Measurements from ENCODE around the gene CYB561. TPM values are rescaled to one million over a fixed set of nuclear protein-coding genes. Genes with fewer than 3 reads are reported as not detected.

Gene CYB561
- total and polyA plus RNA-seq, 2 donors (not counting 1 experiment from before 2014, with no cell fraction given), result 3.5 to 4.9 TPM

GRCh38 chr17:63438092-63439051 is 7.7 kb downstream of the CYB561 start:
- Histone ChIP-seq H3K36me3 (replicated peaks in 1 of 2; ENCODE audit: control extremely low read depth in 1 of 2, control insufficient read depth in 1 of 2, extremely low read depth in 1 of 2, insufficient read depth in 2 of 2, low read length in 1 of 2) (no peaks in the 10 kb centered on the region), H3K9ac (ENCODE audit: low read length) (no peak overlapping the region), H4K20me1 (ENCODE audit: control insufficient read depth, insufficient read depth, low read length, poor library complexity, severe bottlenecking) (no peaks in the 10 kb centered on the region), H3K4me1 (ENCODE audit: control insufficient read depth in 2 of 2, insufficient read depth in 2 of 2, low read length in 2 of 2) (peaks cover 15 to 30% of the 10 kb centered on the region in 2 donors), H3K9me3 (ENCODE audit: control extremely low read depth in 1 of 3, control insufficient read depth in 2 of 3, insufficient read depth in 1 of 3, low read length in 2 of 3) (peaks cover 0 to 4% (median 0%) of the 10 kb centered on the region in 3 donors), H3K27ac (ENCODE audit: low read length in 2 of 2) (no peak overlapping the region), H3K79me2 (ENCODE audit: control insufficient read depth, insufficient read depth, low read length) (no peaks in the 10 kb centered on the region), H3K4me3 (ENCODE audit: control extremely low read depth in 1 of 5, extremely low read depth in 1 of 5, insufficient read depth in 1 of 5, low read depth in 2 of 5, low read length in 4 of 5) (no peak overlapping the region), H3K4me2 (replicated peaks; ENCODE audit: low read depth, low read length, poor library complexity, severe bottlenecking) (no peak overlapping the region), H2AFZ (ENCODE audit: insufficient read depth, low read depth, low read length, poor library complexity, severe bottlenecking) (peak overlapping the region; percentile 22), H3K27me3 (replicated peaks in 1 of 4; ENCODE audit: control extremely low read depth in 1 of 4, control insufficient read depth in 3 of 4, insufficient read depth in 4 of 4, low read length in 3 of 4) (peaks cover 0 to 24% (median 0%) of the 10 kb centered on the region in 4 experiments)
- no peak for DNase-seq
- intact Hi-C loops (cut with micrococcal nuclease), result no loop called here
- Mint-ChIP-seq H3K27ac (no peak overlapping the region), H3K27me3 (peaks cover 3% of the 10 kb centered on the region), H3K4me1 (peaks cover 24% of the 10 kb centered on the region), H3K4me3 (no peak overlapping the region), H3K9me3 (ENCODE audit: insufficient read depth) (no peaks in the 10 kb centered on the region)
- TF ChIP-seq CTCF (IDR thresholded peaks at IDR 0.05), result no peak
- TF ChIP-seq EZH2 (IDR thresholded peaks at IDR 0.05; ENCODE audit: borderline replicate concordance, insufficient read depth, low read depth, low read length, poor library complexity, severe bottlenecking), result no peak
- 54% methylated on average over 30 of the region's 46 CpGs for WGBS (ENCODE audit: insufficient coverage)
- ChIA-PET POLR2A (no interaction called here), CTCF (no interaction called here)
- ATAC-seq (ENCODE audit: low read depth), result no peak
